Activated B cell treated with CpG ODN at 0.5 μM for 24 hours (primary cell): Measurements from ENCODE around the gene DPH7. TPM values are rescaled to one million over a fixed set of nuclear protein-coding genes. Genes with fewer than 3 reads are reported as not detected.
A peak's percentile ranks its signal among the peaks of the same experiment; 100 is the strongest.

ENCODE experiments used
- ATAC-seq: fragments of 200-7000 bp; cut with Tn5 transposase; one replicate; pipeline ENCODE4 v1.10.0; 2021; ENCODE audit warnings: low read depth, mild to moderate bottlenecking, moderate library complexity
- CTCF ChIA-PET: fragments of 350-600 bp; sonication (Branson Sonifier 250); formaldehyde crosslinking; loops from one replicate; lab custom pipeline; 2021; ENCODE audit warnings: antibody characterized with exemption; lab: Charles Lee
- POLR2A ChIA-PET: fragments of 350-600 bp; sonication (Branson Sonifier 250); formaldehyde crosslinking; loops from one replicate; lab custom pipeline; 2021; ENCODE audit warnings: antibody characterized with exemption; lab: Charles Lee
- DNase-seq: peaks from one replicate; pipeline ENCODE4 v3.0.0; 2022
- H3K27ac Mint-ChIP-seq: one replicate; pipeline ENCODE4 v1.8.0; 2020; ENCODE audit warnings: mixed read lengths
- H3K27me3 Mint-ChIP-seq: one replicate; pipeline ENCODE4 v1.8.0; 2021; ENCODE audit warnings: mixed read lengths
- H3K36me3 Mint-ChIP-seq: one replicate; pipeline ENCODE4 v1.8.0; 2021; ENCODE audit warnings: low read depth, mixed read lengths
- H3K4me1 Mint-ChIP-seq: one replicate; pipeline ENCODE4 v1.8.0; 2021; ENCODE audit warnings: mixed read lengths
- H3K4me3 Mint-ChIP-seq: one replicate; pipeline ENCODE4 v1.8.0; 2020; ENCODE audit warnings: mild to moderate bottlenecking, mixed read lengths
- H3K9me3 Mint-ChIP-seq: one replicate; pipeline ENCODE4 v1.8.0; 2020; ENCODE audit warnings: mixed read lengths
- intact Hi-C: fragments of 100-400 bp; cut with micrococcal nuclease; formaldehyde crosslinking; loops from one replicate; pipeline ENCODE4 v1.15.1; 2024
- total RNA-seq: library from RNA; stranded (reverse); gene quantifications from 2 replicates; pipeline ENCODE4 v1.2.3, GENCODE V29; 2022
- TF ChIP-seq, protein P1 (sequence below): fragments of 200-600 bp; IDR thresholded peaks from one replicate; pipeline ENCODE4 v1.8.0; 2022; ENCODE audit warnings: antibody characterized with exemption, mild to moderate bottlenecking

DPH7 gene
- total RNA-seq, 1 donor from 2014 or later = 43.0 TPM

DNA sequence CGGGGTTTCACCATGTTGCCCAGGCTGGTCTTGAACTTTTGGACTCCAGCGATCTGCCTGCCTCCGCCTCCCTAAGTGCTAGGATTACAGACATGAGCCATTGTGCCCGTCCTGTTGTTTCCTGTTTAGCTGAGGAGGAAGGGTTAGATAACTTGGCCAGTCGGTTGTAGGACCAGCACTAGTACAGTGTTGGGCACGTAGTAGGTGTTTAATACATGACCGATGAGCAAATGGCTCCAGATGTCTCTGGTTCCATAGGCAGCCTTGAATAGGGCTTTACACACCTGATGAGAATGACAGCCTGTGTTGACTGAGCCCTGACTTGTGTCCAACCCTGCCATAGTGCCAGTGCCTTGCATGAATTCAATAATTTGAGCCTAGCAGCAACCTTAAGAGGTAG is 41.9 kb upstream of the DPH7 start:
- TF ChIP-seq, protein P1, sequence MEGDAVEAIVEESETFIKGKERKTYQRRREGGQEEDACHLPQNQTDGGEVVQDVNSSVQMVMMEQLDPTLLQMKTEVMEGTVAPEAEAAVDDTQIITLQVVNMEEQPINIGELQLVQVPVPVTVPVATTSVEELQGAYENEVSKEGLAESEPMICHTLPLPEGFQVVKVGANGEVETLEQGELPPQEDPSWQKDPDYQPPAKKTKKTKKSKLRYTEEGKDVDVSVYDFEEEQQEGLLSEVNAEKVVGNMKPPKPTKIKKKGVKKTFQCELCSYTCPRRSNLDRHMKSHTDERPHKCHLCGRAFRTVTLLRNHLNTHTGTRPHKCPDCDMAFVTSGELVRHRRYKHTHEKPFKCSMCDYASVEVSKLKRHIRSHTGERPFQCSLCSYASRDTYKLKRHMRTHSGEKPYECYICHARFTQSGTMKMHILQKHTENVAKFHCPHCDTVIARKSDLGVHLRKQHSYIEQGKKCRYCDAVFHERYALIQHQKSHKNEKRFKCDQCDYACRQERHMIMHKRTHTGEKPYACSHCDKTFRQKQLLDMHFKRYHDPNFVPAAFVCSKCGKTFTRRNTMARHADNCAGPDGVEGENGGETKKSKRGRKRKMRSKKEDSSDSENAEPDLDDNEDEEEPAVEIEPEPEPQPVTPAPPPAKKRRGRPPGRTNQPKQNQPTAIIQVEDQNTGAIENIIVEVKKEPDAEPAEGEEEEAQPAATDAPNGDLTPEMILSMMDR = no peak
- ChIA-PET CTCF (no interaction called here), POLR2A (interaction anchor here (1.0 to 2.3 kb wide), 3 partner anchors 12 to 68 kb away, joined by 7 to 17 read pairs (median 8); partner anchors contain the start of gene MRPL41)
- H3K4me1 Mint-ChIP-seq = peaks cover 55% of the 10 kb centered on the region
- H3K4me3 Mint-ChIP-seq = peak overlapping the region; percentile 91
- DNase-seq = no peak
- H3K36me3 Mint-ChIP-seq = peaks cover 24% of the 10 kb centered on the region
- intact Hi-C loops = no loop called here
- no peaks in the 10 kb centered on the region for H3K9me3 Mint-ChIP-seq
- ATAC-seq = no peak
- peak overlapping the region; percentile 4 for H3K27ac Mint-ChIP-seq
- no peaks in the 10 kb centered on the region for H3K27me3 Mint-ChIP-seq

GRCh38 chr9:137620048-137620405 is 41.3 kb upstream of the DPH7 start:
- TF ChIP-seq, protein P1 = no peak
- Mint-ChIP-seq H3K4me1 (peaks cover 49% of the 10 kb centered on the region), H3K9me3 (no peaks in the 10 kb centered on the region), H3K27me3 (no peaks in the 10 kb centered on the region), H3K36me3 (peaks cover 22% of the 10 kb centered on the region), H3K4me3 (peak overlapping the region; percentile 91), H3K27ac (peak overlapping the region; percentile 90)
- CTCF ChIA-PET = interaction anchor here (1.0 kb wide), 1 partner anchor 76 kb away, joined by 3 read pairs; no protein-coding TSS in a partner anchor
- POLR2A ChIA-PET = interaction anchor here (1.0 to 2.3 kb wide), 7 partner anchors 8 to 68 kb away, joined by 3 to 30 read pairs (median 9); partner anchors contain the start of genes ARRDC1 and MRPL41
- no peak for DNase-seq
- no peak for ATAC-seq
- intact Hi-C loops = no loop called here

GRCh38 chr9:137619240-137620047 is 40.7 kb upstream of the DPH7 start:
- H3K4me1 Mint-ChIP-seq = peaks cover 48% of the 10 kb centered on the region
- peak; percentile 29 for ATAC-seq
- POLR2A ChIA-PET = interaction anchor here (0.6 to 2.3 kb wide), 16 partner anchors 9 to 509 kb away, joined by 3 to 30 read pairs (median 4); partner anchors contain the start of genes ARRDC1, MRPL41, TOR4A and TUBB4B

GRCh38 chr9:137618105-137619067 is 39.7 kb upstream of the DPH7 start, which contains the start of gene EHMT1:
Gene EHMT1 (plus strand): TSS chr9:137619005. CDS start chr9:137619029, 24 bp downstream.
- H3K36me3 Mint-ChIP-seq = peaks cover 28% of the 10 kb centered on the region
- no peaks in the 10 kb centered on the region for H3K9me3 Mint-ChIP-seq
- TF ChIP-seq, protein P1 = no peak
- DNase-seq (peak; percentile 98), ATAC-seq (peak; percentile 89)
- peak within 1 kb of the TSS; percentile 92 for H3K27ac Mint-ChIP-seq
- intact Hi-C loops = loop anchor here (1.0 kb wide), 4 partner anchors 10 to 68 kb away; partner anchors contain the start of genes ARRDC1, DPH7 and PNPLA7
- ChIA-PET CTCF (interaction anchor here (1.3 kb wide), 1 partner anchor 55 kb away, joined by 3 read pairs; no protein-coding TSS in a partner anchor), POLR2A (interaction anchor here (0.6 to 2.3 kb wide), 18 partner anchors 10 to 510 kb away, joined by 3 to 30 read pairs (median 4); partner anchors contain the start of genes ARRDC1, MRPL41, TOR4A and TUBB4B)
- H3K4me3 Mint-ChIP-seq = peak within 1 kb of the TSS; percentile 91
- H3K4me1 Mint-ChIP-seq = peaks cover 45% of the 10 kb centered on the region
- H3K27me3 Mint-ChIP-seq = no peaks in the 10 kb centered on the region

More at GRCh38 chr9:137619240-137620047, 40.7 kb upstream of the DPH7 start:
- Mint-ChIP-seq H3K27ac (peak overlapping the region; percentile 90), H3K27me3 (no peaks in the 10 kb centered on the region), H3K36me3 (peaks cover 26% of the 10 kb centered on the region), H3K9me3 (no peaks in the 10 kb centered on the region), H3K4me3 (peak overlapping the region; percentile 91)
- TF ChIP-seq, protein P1 = no peak
- intact Hi-C loops = loop anchor here (1.0 kb wide), 2 partner anchors 9 to 69 kb away; partner anchors contain the start of gene PNPLA7
- CTCF ChIA-PET = interaction anchor here (1.0 to 1.3 kb wide), 2 partner anchors 54 to 76 kb away, joined by 3 read pairs; no protein-coding TSS in a partner anchor
- peak; percentile 42 for DNase-seq
